Measurements from ENCODE around the gene D2HGDH.

Gene D2HGDH

DNA sequence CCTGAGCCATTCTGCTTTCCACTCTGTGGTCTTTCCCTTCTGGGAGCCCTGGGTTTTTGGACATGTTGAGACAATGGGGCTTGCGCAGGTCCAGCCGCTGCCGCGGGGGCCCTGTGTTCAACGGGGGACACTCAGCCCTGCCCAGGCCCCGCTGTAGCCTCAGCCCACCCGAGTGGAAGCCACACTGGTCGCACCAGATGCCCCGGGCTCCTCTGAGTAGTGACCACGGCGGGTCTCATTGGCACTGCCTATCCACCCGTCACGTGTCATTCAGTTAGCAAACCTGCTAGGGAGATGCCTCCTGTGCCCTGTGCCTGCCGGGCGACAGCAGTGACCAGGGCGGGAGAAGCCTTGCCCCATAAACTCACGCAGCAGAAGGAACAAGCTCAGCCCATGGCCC lies 19.1 kb downstream of the D2HGDH start:
- DNase-seq: no peak
- no peak overlapping the region for H3K4me3 ChIP-seq (ENCODE audit: low read length)
- no peaks in the 10 kb centered on the region for H3K9me2 ChIP-seq (replicated peaks; ENCODE audit: insufficient read depth, low read length)
- H3K79me2 ChIP-seq (ENCODE audit: low read length): no peaks in the 10 kb centered on the region
- H3K9ac ChIP-seq (ENCODE audit: low read length): no peak overlapping the region
- no peak overlapping the region for H2AFZ ChIP-seq (ENCODE audit: low read length)
- H3K9me3 ChIP-seq (replicated peaks; ENCODE audit: insufficient read depth, low read length): no peaks in the 10 kb centered on the region
- no peaks in the 10 kb centered on the region for H3F3A ChIP-seq (ENCODE audit: insufficient read depth, low read length)
- no peaks in the 10 kb centered on the region for H3K27me3 ChIP-seq (replicated peaks; ENCODE audit: insufficient read depth, low read length)
- no peaks in the 10 kb centered on the region for H3K36me3 ChIP-seq (replicated peaks; ENCODE audit: insufficient read depth, low read length)
- TF ChIP-seq EZH2phosphoT487 (IDR thresholded peaks at IDR 0.05; ENCODE audit: low read length) (no peak), EZH2 (optimal IDR thresholded peaks at IDR 0.05; ENCODE audit: low read depth, low read length) (no peak), CTCF (IDR thresholded peaks at IDR 0.05; ENCODE audit: low read length) (no peak)
- H3K27ac ChIP-seq (ENCODE audit: low read length): no peak overlapping the region
- no peak overlapping the region for H3K4me2 ChIP-seq (ENCODE audit: low read depth, low read length)
- H4K20me1 ChIP-seq (ENCODE audit: insufficient read depth, low read length): no peaks in the 10 kb centered on the region
- H3K4me1 ChIP-seq (ENCODE audit: low read length): no peaks in the 10 kb centered on the region

DNA sequence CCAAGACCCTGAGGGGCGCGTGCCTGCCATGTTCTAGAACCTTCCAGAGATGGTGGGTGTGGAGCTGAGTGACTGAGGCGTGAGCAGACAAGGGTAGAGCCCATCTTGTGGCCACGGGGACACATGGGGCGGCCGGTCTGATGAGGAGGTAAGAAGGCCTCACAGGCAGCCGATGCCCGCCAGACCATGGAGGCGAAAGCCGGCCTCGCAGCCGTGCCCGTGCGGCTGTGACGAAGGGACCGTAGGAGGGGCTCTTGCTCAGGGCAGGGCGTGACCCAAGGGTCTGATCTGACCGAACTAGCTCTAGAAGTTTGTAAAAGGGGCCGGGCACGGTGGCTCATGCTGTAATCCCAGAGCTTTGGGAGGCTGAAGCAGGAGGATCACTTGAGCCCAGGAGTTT lies 19.6 kb downstream of the D2HGDH start:
- TF ChIP-seq EZH2phosphoT487 (IDR thresholded peaks at IDR 0.05; ENCODE audit: low read length) (no peak), EZH2 (optimal IDR thresholded peaks at IDR 0.05; ENCODE audit: low read depth, low read length) (no peak), CTCF (IDR thresholded peaks at IDR 0.05; ENCODE audit: low read length) (no peak)
- Histone ChIP-seq H3K9me3 (replicated peaks; ENCODE audit: insufficient read depth, low read length) (no peaks in the 10 kb centered on the region), H3F3A (ENCODE audit: insufficient read depth, low read length) (no peaks in the 10 kb centered on the region), H3K9me2 (replicated peaks; ENCODE audit: insufficient read depth, low read length) (no peaks in the 10 kb centered on the region), H4K20me1 (ENCODE audit: insufficient read depth, low read length) (no peaks in the 10 kb centered on the region), H3K4me2 (ENCODE audit: low read depth, low read length) (no peak overlapping the region), H3K4me1 (ENCODE audit: low read length) (no peaks in the 10 kb centered on the region), H3K36me3 (replicated peaks; ENCODE audit: insufficient read depth, low read length) (no peaks in the 10 kb centered on the region), H3K27me3 (replicated peaks; ENCODE audit: insufficient read depth, low read length) (no peaks in the 10 kb centered on the region), H3K9ac (ENCODE audit: low read length) (no peak overlapping the region), H2AFZ (ENCODE audit: low read length) (no peak overlapping the region), H3K79me2 (ENCODE audit: low read length) (no peaks in the 10 kb centered on the region), H3K4me3 (ENCODE audit: low read length) (no peak overlapping the region), H3K27ac (ENCODE audit: low read length) (no peak overlapping the region)
- no peak for DNase-seq

GRCh38 chr2:241755166-241755565 lies 20.7 kb downstream of the D2HGDH start:
- DNase-seq: no peak
- no peak for TF ChIP-seq EZH2 (optimal IDR thresholded peaks at IDR 0.05; ENCODE audit: low read depth, low read length)

DNA sequence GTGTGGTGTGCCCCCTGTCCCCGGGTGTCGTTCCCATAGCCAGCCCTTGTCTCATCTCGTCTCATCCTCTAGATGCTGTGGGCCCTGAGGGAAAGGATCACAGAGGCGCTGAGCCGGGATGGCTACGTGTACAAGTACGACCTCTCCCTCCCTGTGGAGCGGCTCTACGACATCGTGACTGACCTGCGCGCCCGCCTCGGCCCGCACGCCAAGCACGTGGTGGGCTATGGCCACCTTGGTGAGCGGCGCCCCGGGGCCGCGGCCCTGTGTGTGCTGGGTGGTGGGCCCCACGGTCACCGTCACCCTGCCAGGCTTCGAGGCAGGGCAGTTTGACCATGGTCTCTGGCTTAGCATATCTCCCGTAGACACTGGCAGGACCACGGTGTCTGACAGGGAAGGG lies 21.3 kb downstream of the D2HGDH start:
- H3K36me3 ChIP-seq (replicated peaks; ENCODE audit: insufficient read depth, low read length): no peaks in the 10 kb centered on the region
- H3K9me2 ChIP-seq (replicated peaks; ENCODE audit: insufficient read depth, low read length): no peaks in the 10 kb centered on the region
- H3K9me3 ChIP-seq (replicated peaks; ENCODE audit: insufficient read depth, low read length): no peaks in the 10 kb centered on the region
- H3F3A ChIP-seq (ENCODE audit: insufficient read depth, low read length): no peaks in the 10 kb centered on the region
- H3K4me1 ChIP-seq (ENCODE audit: low read length): no peaks in the 10 kb centered on the region
- H4K20me1 ChIP-seq (ENCODE audit: insufficient read depth, low read length): no peaks in the 10 kb centered on the region
- no peak overlapping the region for H3K4me2 ChIP-seq (ENCODE audit: low read depth, low read length)
- no peak overlapping the region for H2AFZ ChIP-seq (ENCODE audit: low read length)
- H3K27me3 ChIP-seq (replicated peaks; ENCODE audit: insufficient read depth, low read length): no peaks in the 10 kb centered on the region
- no peak for TF ChIP-seq CTCF (IDR thresholded peaks at IDR 0.05; ENCODE audit: low read length)
- TF ChIP-seq EZH2phosphoT487 (IDR thresholded peaks at IDR 0.05; ENCODE audit: low read length): no peak
- TF ChIP-seq EZH2 (optimal IDR thresholded peaks at IDR 0.05; ENCODE audit: low read depth, low read length): no peak
- H3K79me2 ChIP-seq (ENCODE audit: low read length): no peaks in the 10 kb centered on the region
- H3K27ac ChIP-seq (ENCODE audit: low read length): no peak overlapping the region
- no peak overlapping the region for H3K9ac ChIP-seq (ENCODE audit: low read length)
- no peak for DNase-seq
- H3K4me3 ChIP-seq (ENCODE audit: low read length): no peak overlapping the region

More at GRCh38 chr2:241755166-241755565, 20.7 kb downstream of the D2HGDH start:
- Histone ChIP-seq H3K4me2 (ENCODE audit: low read depth, low read length) (no peak overlapping the region), H2AFZ (ENCODE audit: low read length) (no peak overlapping the region), H4K20me1 (ENCODE audit: insufficient read depth, low read length) (no peaks in the 10 kb centered on the region), H3K79me2 (ENCODE audit: low read length) (no peaks in the 10 kb centered on the region), H3K4me1 (ENCODE audit: low read length) (no peaks in the 10 kb centered on the region), H3K36me3 (replicated peaks; ENCODE audit: insufficient read depth, low read length) (no peaks in the 10 kb centered on the region), H3K9me3 (replicated peaks; ENCODE audit: insufficient read depth, low read length) (no peaks in the 10 kb centered on the region), H3F3A (ENCODE audit: insufficient read depth, low read length) (no peaks in the 10 kb centered on the region), H3K27me3 (replicated peaks; ENCODE audit: insufficient read depth, low read length) (no peaks in the 10 kb centered on the region), H3K9me2 (replicated peaks; ENCODE audit: insufficient read depth, low read length) (no peaks in the 10 kb centered on the region), H3K9ac (ENCODE audit: low read length) (no peak overlapping the region), H3K4me3 (ENCODE audit: low read length) (no peak overlapping the region), H3K27ac (ENCODE audit: low read length) (no peak overlapping the region)
